ENCODE data around the gene LBHD2. TPM values are rescaled to one million over a fixed set of nuclear protein-coding genes. Genes with fewer than 3 reads are reported as not detected.

Gene LBHD2
- total RNA-seq, 6 experiments from 2014 or later, result not detected

DNA sequence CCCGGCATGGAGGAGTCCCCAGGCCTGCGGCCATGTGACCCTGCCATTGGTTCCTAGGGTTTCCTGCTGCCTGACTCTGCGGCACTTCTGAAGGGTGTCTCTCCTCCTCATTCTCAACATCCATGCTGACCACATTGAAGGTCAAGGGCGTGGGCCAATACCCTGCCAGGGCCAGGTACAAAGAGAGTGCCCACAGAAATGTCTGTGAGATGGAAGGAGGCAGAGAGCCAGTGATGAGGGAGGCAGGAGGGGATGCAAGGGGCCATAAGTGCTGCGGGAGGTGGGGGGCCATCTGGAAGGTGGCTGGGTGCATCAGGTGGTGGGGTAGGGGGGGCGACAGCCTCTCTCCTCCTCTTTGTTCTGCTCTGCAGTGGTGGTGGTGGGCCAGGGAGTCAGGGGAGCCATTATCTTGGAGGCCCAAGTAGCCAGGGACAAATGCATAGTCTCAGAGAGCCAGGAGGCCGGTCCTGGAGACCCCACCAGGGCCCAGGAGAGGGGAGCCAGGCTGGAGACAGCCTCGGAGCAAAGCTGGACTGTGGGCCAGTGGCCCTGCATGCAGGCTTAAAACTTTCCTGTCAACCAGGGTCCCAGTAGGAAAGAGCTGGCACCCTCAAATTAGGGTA lies 13.6 kb upstream of the LBHD2 start:
- intact Hi-C loops (cut with DNase I), result loop anchor here in 1 of 2 donors (10.0 kb wide), 1 partner anchor 224 kb away; no protein-coding TSS in a partner anchor
- WGBS (ENCODE audit: insufficient coverage, low coverage, low lambda C conversion rate, missing lambda C conversion rate), result 92% methylated on average over 2 of the region's 8 CpGs
- ATAC-seq (no peak), DNase-seq (no peak)
- Histone ChIP-seq H3K9me3 (no peaks in the 10 kb centered on the region), H3K4me3 (no peak overlapping the region), H3K36me3 (no peaks in the 10 kb centered on the region), H3K27me3 (no peaks in the 10 kb centered on the region), H3K4me1 (peaks cover 0 to 7% (median 0%) of the 10 kb centered on the region in 4 donors), H3K27ac (no peak overlapping the region)
- TF ChIP-seq, protein P1, sequence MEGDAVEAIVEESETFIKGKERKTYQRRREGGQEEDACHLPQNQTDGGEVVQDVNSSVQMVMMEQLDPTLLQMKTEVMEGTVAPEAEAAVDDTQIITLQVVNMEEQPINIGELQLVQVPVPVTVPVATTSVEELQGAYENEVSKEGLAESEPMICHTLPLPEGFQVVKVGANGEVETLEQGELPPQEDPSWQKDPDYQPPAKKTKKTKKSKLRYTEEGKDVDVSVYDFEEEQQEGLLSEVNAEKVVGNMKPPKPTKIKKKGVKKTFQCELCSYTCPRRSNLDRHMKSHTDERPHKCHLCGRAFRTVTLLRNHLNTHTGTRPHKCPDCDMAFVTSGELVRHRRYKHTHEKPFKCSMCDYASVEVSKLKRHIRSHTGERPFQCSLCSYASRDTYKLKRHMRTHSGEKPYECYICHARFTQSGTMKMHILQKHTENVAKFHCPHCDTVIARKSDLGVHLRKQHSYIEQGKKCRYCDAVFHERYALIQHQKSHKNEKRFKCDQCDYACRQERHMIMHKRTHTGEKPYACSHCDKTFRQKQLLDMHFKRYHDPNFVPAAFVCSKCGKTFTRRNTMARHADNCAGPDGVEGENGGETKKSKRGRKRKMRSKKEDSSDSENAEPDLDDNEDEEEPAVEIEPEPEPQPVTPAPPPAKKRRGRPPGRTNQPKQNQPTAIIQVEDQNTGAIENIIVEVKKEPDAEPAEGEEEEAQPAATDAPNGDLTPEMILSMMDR (IDR thresholded peaks at IDR 0.05), result no peak
- TF ChIP-seq POLR2A (IDR thresholded peaks at IDR 0.05), result no peak

- Histone ChIP-seq H3K27ac (peak overlapping the region in 1 of 3 donors; percentile 29), H3K4me1 (peaks cover 0 to 8% (median 0%) of the 10 kb centered on the region in 4 donors), H3K9me3 (no peaks in the 10 kb centered on the region), H3K27me3 (no peaks in the 10 kb centered on the region), H3K36me3 (no peaks in the 10 kb centered on the region), H3K4me3 (no peak overlapping the region)
- 56% methylated on average over 9 of the region's 21 CpGs for WGBS (ENCODE audit: insufficient coverage, low coverage, low lambda C conversion rate, missing lambda C conversion rate)
- DNase-seq (peak in 2 of 3 donors; percentile 52 to 64), ATAC-seq (peak in 2 of 4 donors; percentile 34 to 39)
- intact Hi-C loops (cut with DNase I), result loop anchor here in 1 of 2 donors (10.0 kb wide), 1 partner anchor 224 kb away; no protein-coding TSS in a partner anchor
- TF ChIP-seq, protein P1 (IDR thresholded peaks at IDR 0.05), result no peak
- TF ChIP-seq POLR2A (IDR thresholded peaks at IDR 0.05), result no peak
Measured at GRCh38 chr14:103070971-103071542, 13.0 kb upstream of the LBHD2 start.

GRCh38 chr14:103071544-103072251 lies 12.3 kb upstream of the LBHD2 start:
- Histone ChIP-seq H3K4me3 (no peak overlapping the region), H3K36me3 (no peaks in the 10 kb centered on the region), H3K4me1 (peaks cover 0 to 8% (median 0%) of the 10 kb centered on the region in 4 donors), H3K9me3 (no peaks in the 10 kb centered on the region), H3K27ac (peak overlapping the region in 1 of 3 donors; percentile 29), H3K27me3 (no peaks in the 10 kb centered on the region)
- intact Hi-C loops (cut with DNase I), result loop anchor here in 1 of 2 donors (10.0 kb wide), 1 partner anchor 223 kb away; no protein-coding TSS in a partner anchor
- WGBS (ENCODE audit: insufficient coverage, low coverage, low lambda C conversion rate, missing lambda C conversion rate), result 66% methylated on average over 6 of the region's 32 CpGs
- DNase-seq (peak in 2 of 3 donors; percentile 48 to 64), ATAC-seq (no peak)
- TF ChIP-seq, protein P1 (IDR thresholded peaks at IDR 0.05), result no peak
- TF ChIP-seq POLR2A (IDR thresholded peaks at IDR 0.05), result no peak

DNA sequence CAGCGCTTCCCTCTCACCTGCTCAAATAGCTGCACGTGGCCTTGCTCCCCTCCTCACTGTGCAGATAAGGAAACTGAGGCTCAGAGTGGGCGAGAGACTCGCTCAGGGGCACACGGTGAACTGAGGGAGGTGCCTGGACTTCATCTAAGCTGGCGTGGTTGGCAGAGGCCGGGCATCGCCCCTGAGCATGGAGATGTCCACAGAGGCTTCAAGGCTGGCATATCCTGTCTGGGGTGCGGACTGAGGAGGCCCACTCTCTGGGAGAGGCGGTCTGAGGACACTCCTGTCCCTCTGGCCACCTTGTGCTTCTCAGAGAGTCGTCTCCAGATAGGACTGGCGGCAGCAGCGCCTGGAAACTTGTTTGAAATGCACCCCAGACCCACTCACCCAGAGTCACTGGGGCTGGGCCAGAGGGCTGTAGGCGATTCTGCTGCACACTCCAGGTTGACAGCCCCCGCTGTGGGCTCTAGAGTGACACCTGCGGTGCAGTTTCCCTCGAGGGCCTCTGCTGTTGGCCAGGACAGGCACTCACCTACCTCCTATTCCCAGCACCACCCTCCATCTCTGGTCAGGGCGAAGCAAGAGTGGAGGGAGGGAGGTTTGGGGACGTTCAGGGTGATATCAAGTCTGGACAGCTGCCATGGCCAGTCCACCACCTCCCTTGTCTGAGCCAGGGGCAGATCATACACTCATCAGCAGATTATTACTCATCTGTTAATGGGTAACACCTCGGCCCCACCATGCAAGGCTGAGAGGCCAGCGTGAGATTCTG lies 11.2 kb upstream of the LBHD2 start:
- 90% methylated on average over 2 of the region's 21 CpGs for WGBS (ENCODE audit: insufficient coverage, low coverage, low lambda C conversion rate, missing lambda C conversion rate)
- peak in 1 of 4 donors; percentile 32 for ATAC-seq
- peak in 2 of 3 donors; percentile 53 to 59 for DNase-seq
- no peak overlapping the region for H3K4me3 ChIP-seq
- peaks cover 0 to 8% (median 0%) of the 10 kb centered on the region in 4 donors for H3K4me1 ChIP-seq
- no peaks in the 10 kb centered on the region for H3K36me3 ChIP-seq
- no peaks in the 10 kb centered on the region for H3K27me3 ChIP-seq
- H3K9me3 ChIP-seq, result no peaks in the 10 kb centered on the region
- no peak for TF ChIP-seq POLR2A (IDR thresholded peaks at IDR 0.05)
- TF ChIP-seq, protein P1 (IDR thresholded peaks at IDR 0.05), result no peak
- intact Hi-C loops (cut with DNase I), result loop anchor here in 1 of 2 donors (10.0 kb wide), 1 partner anchor 222 kb away; no protein-coding TSS in a partner anchor
- no peak overlapping the region for H3K27ac ChIP-seq

All from right lobe of liver (tissue), 6 donors.